Pancreas (tissue), 10 donors: ENCODE data around the gene TNPO3. TPM values are rescaled to one million over a fixed set of nuclear protein-coding genes. Genes with fewer than 3 reads are reported as not detected.
"Not testable (repeated sequence)": the region's sequence is repeated elsewhere in the genome, so short reads cannot be mapped to it uniquely, and the experiment has no call there.

Experiments used
- ATAC-seq, 4 donors: fragments of 200-7000 bp; cut with Tn5 transposase; one replicate each; pipeline versions ENCODE4 v1.8.0 to v1.9.1; 2020; ENCODE audit warnings: mild to moderate bottlenecking in 4 of 4, moderate library complexity in 4 of 4
- DNase-seq, 6 donors: peaks; one replicate each; pipeline ENCODE4 v3.0.0-alpha.2; 2020
- FAIRE-seq: peaks from 2 replicates; lab custom pipeline; 2012; peaks lifted over from hg19 to GRCh38; lab: Jason Lieb, UNC
- H3K27ac ChIP-seq, 4 donors: fragments of 200-600 bp; sonication (generic); 1 replicate in 3 of 4; 2 replicates in 1 of 4; pipeline versions ENCODE4 v1.5.0 to v1.8.0; 2020
- H3K27me3 ChIP-seq, 4 donors: fragments of 200-600 bp; one replicate each; pipeline ENCODE4 v1.8.0; 2021
- H3K36me3 ChIP-seq, 3 donors: fragments of 200-600 bp; sonication (generic) in 1 of 3; one replicate each; pipeline versions ENCODE4 v1.5.0 to v1.8.0; 2020 to 2021
- H3K4me1 ChIP-seq, 3 donors: fragments of 200-600 bp; one replicate each; pipeline ENCODE4 v1.8.0; 2021
- H3K4me3 ChIP-seq, 4 donors: fragments of 200-600 bp; sonication (generic) in 2 of 4; one replicate each; pipeline versions ENCODE4 v1.5.0 to v1.8.0; 2020 to 2021
- H3K9me3 ChIP-seq, 4 donors: fragments of 200-600 bp; one replicate each; pipeline ENCODE4 v1.8.0; 2021
- WGBS, 2 donors: extraction: QIAGEN DNeasy Blood & Tissue Kit; methylation state at CpG; one replicate each; pipeline ENCODE4 v1.1.7; 2013; 5-methylcytosine and 5-hydroxymethylcytosine counted together
- intact Hi-C, 3 donors: fragments of 100-400 bp; cut with DNase I; formaldehyde crosslinking; loops; one replicate each; pipeline versions ENCODE4 v1.11.1 to v1.14.2; 2022
- polyA plus RNA-seq, 2 donors: library from polyadenylated mRNA; stranded (reverse); fragments of 200-250 nt; gene quantifications; one replicate each; pipeline ENCODE4 v1.2.3, GENCODE V29; 2013
- total RNA-seq, 6 donors: library from RNA; stranded (reverse); fragmentation: NEBNext Ultra II Directional in 4 of 6; extraction: Animal tissue kit (Norgen Biotek cat#: 25700) in 4 of 6; gene quantifications; one replicate each; pipeline versions ENCODE4 v1.2.1 to v1.2.4, GENCODE V29; 2021 to 2023
- TF ChIP-seq, protein P1 (sequence below), 4 donors: fragments of 200-600 bp; sonication (generic) in 3 of 4; IDR thresholded peaks; one replicate each; pipeline versions ENCODE4 v1.5.0 to v1.8.0; 2021; ENCODE audit warnings: antibody characterized with exemption in 4 of 4
- donor health status: healthy with polysubstance abuse.
- donor health status: DM: no; HTN: no; CAD: no; lungs with moderate emphysema.
- donor health status: DM: no; HTN: no; CAD: no.
- donor health status: control.
- donor health status: control.
- donor health status: Bipolar disorder and iron deficiency.
- donor health status: DM: yes; HTN: yes; CAD: no.
- donor health status: DM: no; HTN: no; CAD: no.
- donor health status: DM: no; HTN: no; CAD: no.
- donor health status: DM: yes; HTN: yes; CAD: no.

TNPO3 gene
- total and polyA plus RNA-seq, 8 donors = 6.5 to 20.7 (median 14.6) TPM

DNA sequence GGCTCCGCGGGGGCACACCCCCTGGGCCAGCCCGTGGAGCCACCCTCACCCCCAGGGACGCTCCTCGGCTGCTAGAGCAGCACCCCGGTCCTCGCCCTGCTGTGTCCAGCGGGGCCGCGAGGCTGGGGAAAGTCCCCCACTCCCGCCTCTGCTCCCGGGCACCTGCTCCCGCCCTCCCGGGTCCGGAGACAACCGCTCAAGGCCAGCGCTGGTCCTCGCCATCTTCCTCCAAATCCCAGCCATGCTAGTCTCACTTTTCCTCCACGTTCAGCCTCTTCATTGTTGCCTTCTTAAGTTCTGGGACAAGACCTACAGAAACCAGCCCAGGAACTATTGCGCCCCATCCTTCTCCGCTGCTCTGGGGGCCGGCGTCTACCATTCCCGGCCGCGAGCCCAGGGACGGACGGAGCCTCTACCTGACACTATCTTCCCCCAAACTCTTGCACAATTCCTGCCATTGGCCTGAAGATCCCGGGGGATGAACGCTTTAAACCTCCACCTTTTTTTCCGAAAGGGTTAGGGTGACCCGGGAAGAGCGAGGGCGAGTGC lies 139.6 kb downstream of the TNPO3 start:
- H3K27me3 ChIP-seq = no peaks in the 10 kb centered on the region
- ATAC-seq (peak in 1 of 4 donors; percentile 51), FAIRE-seq (no peak), DNase-seq (peak in 3 of 6 donors; percentile 8 to 60 (median 55))
- H3K4me3 ChIP-seq = peak overlapping the region in 1 of 4 donors; percentile 14
- 5 to 8% methylated on average over 29 to 34 of the region's 34 CpGs for WGBS, 2 donors
- TF ChIP-seq, protein P1, sequence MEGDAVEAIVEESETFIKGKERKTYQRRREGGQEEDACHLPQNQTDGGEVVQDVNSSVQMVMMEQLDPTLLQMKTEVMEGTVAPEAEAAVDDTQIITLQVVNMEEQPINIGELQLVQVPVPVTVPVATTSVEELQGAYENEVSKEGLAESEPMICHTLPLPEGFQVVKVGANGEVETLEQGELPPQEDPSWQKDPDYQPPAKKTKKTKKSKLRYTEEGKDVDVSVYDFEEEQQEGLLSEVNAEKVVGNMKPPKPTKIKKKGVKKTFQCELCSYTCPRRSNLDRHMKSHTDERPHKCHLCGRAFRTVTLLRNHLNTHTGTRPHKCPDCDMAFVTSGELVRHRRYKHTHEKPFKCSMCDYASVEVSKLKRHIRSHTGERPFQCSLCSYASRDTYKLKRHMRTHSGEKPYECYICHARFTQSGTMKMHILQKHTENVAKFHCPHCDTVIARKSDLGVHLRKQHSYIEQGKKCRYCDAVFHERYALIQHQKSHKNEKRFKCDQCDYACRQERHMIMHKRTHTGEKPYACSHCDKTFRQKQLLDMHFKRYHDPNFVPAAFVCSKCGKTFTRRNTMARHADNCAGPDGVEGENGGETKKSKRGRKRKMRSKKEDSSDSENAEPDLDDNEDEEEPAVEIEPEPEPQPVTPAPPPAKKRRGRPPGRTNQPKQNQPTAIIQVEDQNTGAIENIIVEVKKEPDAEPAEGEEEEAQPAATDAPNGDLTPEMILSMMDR (IDR thresholded peaks at IDR 0.05) = no peak
- H3K9me3 ChIP-seq = no peaks in the 10 kb centered on the region
- intact Hi-C loops = no loop called here
- no peak overlapping the region for H3K27ac ChIP-seq
- H3K36me3 ChIP-seq = no peaks in the 10 kb centered on the region
- no peaks in the 10 kb centered on the region for H3K4me1 ChIP-seq

DNA sequence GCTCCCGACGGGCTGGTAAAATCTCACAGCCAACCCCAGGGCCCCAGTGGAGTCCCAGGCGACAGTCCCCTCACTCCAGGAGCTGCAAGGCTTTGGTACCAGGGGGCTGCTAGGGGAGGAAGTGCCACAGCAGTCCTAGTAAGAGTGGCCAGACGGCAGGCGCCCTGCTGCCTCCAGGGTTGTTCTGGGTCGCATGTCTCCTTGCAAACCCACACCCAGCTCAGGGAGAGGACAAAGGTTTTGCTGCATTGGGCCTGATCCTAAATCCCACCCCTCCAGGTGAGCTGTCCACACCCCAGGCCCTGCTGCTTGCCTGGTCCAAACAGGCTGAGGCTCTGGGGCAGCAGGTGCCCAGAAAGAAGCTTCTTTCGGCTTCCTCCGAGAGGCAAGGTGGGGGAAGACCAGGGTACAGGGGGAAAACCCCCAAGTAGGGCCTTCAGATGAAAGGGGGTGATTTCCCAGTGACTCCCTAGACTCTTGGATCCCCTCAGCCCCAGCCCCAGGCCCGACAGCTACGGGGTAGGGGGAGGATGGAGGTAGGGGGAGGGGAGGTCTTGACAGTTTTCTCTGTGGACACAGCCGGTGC lies 140.3 kb downstream of the TNPO3 start:
- 62% methylated on average over 10 to 11 of the region's 11 CpGs for WGBS, 2 donors
- intact Hi-C loops = no loop called here
- peak in 2 of 6 donors; percentile 8 to 58 for DNase-seq

DNA sequence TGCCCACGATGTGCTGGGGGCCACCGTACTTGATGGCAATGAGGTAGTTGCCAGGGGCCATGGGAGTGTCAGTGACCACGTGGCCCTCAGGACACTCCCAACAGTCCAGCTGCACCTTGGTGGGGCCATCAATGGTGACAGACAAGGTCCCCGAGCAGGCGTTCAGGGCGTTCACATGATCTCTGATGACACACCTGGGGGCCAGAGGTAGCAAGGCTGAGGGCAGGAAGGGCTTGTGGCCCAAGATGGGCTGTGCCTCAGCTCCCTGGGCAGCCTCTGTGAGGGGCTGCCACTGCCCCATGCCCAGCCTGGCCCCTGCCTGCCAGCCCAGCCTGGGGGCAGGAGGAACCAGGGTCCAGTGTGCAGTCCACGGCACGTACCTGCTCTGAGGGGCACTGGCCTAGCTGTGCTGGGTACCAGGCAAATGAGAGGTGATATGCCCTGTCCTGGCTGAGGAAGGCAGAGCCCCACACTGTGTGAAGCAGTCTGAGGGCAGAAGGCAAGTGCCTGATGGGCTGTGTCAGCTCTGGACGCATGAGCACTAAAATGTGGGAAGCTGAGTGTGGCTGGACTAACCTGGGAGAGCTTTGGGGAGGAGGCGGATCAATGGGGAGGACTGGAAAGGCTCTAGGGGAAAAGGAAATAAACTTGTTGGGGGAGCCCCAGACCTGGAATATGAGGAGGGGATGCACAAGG lies 140.9 kb downstream of the TNPO3 start:
- WGBS, 2 donors = 60 to 66% methylated on average over 10 of the region's 10 CpGs
- Histone ChIP-seq H3K4me3 (no peak overlapping the region), H3K27me3 (no peaks in the 10 kb centered on the region), H3K9me3 (no peaks in the 10 kb centered on the region), H3K27ac (no peak overlapping the region), H3K36me3 (no peaks in the 10 kb centered on the region), H3K4me1 (no peaks in the 10 kb centered on the region)
- TF ChIP-seq, protein P1 (IDR thresholded peaks at IDR 0.05) = no peak
- intact Hi-C loops = no loop called here
- no peak for ATAC-seq
- FAIRE-seq = no peak
- peak in 1 of 6 donors; percentile 8 for DNase-seq

More for the DNA sequence above, 140.3 kb downstream of the TNPO3 start:
- no peaks in the 10 kb centered on the region for H3K27me3 ChIP-seq
- H3K27ac ChIP-seq = no peak overlapping the region
- H3K4me3 ChIP-seq = no peak overlapping the region
- TF ChIP-seq, protein P1 (IDR thresholded peaks at IDR 0.05) = no peak
- no peak for FAIRE-seq
- no peaks in the 10 kb centered on the region for H3K36me3 ChIP-seq
- ATAC-seq = no peak
- H3K4me1 ChIP-seq = no peaks in the 10 kb centered on the region
- no peaks in the 10 kb centered on the region for H3K9me3 ChIP-seq

DNA sequence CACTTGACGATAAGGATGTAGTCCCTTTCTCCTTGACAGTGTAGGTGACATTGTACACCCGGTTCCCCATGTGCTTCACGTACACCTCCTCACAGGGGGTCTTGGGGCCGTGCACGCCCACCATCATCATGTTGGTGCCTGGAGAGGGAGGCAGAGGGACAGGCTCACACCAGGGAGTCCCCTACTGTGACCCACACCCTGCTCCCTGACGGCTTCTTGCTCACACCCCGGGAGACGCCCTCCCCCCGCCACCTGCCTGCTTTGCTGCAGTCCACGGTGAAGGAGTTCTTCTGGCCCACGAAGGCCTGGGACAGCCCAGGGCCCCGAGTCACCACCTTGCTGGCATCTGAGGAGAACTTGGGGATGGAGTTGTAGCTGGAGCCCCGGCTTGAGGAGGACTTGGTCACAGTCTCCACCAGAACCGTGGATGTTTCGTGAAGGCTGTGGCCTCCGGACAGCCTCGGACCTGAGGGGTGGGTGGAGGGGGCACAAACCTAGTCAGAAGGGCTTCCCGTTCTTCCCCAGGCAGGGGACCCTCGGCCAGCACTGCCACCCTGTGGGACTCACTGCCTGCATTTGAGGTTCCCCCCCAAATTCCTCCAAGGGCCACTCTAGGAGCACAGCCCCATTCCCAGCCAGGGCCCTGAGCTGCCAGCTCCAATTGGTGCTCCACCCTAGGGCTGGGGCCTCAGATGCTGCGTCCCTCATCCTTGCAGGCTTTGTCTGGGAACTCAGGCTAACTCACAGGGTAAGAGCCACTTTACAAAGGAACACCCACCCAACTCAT lies 142.0 kb downstream of the TNPO3 start:
- ATAC-seq, H3K27me3 ChIP-seq, intact Hi-C loops, DNase-seq, H3K36me3 ChIP-seq, FAIRE-seq, H3K9me3 ChIP-seq, H3K27ac ChIP-seq, H3K4me3 ChIP-seq, H3K4me1 ChIP-seq: not testable (repeated sequence)
- WGBS, 2 donors = 72 to 94% methylated on average over 7 to 9 of the region's 20 CpGs

DNA sequence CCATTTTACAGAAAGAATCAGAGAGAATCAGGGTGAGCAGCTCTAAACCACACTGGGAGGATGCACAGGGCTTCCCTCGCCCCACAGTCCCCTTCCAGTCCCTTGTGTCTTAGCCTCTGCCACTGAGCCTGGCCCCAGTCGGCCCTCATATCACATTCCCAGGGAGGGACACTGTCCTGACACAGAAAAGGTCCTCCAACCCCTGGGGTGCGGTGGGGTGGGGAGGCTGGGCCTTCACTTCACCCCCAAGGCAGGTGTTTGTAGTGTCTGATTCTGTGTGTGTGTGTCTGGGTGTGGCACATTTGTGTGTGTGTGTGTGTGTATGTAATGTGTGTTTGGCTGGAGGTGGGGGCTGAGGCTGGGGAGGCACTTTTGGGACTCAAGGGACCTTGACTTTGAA lies 142.6 kb downstream of the TNPO3 start:
- FAIRE-seq = no peak
- Histone ChIP-seq H3K27ac (no peak overlapping the region), H3K4me3 (no peak overlapping the region), H3K27me3 (no peaks in the 10 kb centered on the region), H3K4me1 (no peaks in the 10 kb centered on the region), H3K9me3 (no peaks in the 10 kb centered on the region), H3K36me3 (no peaks in the 10 kb centered on the region)
- peak in 1 of 6 donors; percentile 4 for DNase-seq
- intact Hi-C loops = no loop called here
- WGBS, 2 donors = 64 to 76% methylated on average over 3 of the region's 3 CpGs
- no peak for ATAC-seq
- TF ChIP-seq, protein P1 (IDR thresholded peaks at IDR 0.05) = no peak
